Gastrocnemius medialis (tissue), 4 donors: Measurements from ENCODE around the gene PDE6A.
A peak's percentile ranks its signal among the peaks of the same experiment; 100 is the strongest.

ENCODE experiments used
- POLR2A ChIP-seq, 2 donors: fragments of 450-650 bp; IDR thresholded peaks; one replicate each; pipeline ENCODE4 v1.6.1; 2017; ENCODE audit warnings: antibody characterized with exemption in 2 of 2, mild to moderate bottlenecking in 2 of 2, moderate library complexity in 2 of 2
- TF ChIP-seq, protein P1 (sequence below), 5 experiments: fragments of 450-650 bp in 3 of 5; fragments of 200-600 bp in 2 of 5; sonication (generic) in 2 of 5; IDR thresholded peaks in 4 of 5; conservative IDR thresholded peaks in 1 of 5; 1 replicate in 4 of 5; 2 replicates in 1 of 5; pipeline ENCODE4 v1.5.1; 2016 to 2019; ENCODE audit warnings: antibody characterized with exemption in 5 of 5, mild to moderate bottlenecking in 3 of 5, moderate library complexity in 3 of 5

DNA sequence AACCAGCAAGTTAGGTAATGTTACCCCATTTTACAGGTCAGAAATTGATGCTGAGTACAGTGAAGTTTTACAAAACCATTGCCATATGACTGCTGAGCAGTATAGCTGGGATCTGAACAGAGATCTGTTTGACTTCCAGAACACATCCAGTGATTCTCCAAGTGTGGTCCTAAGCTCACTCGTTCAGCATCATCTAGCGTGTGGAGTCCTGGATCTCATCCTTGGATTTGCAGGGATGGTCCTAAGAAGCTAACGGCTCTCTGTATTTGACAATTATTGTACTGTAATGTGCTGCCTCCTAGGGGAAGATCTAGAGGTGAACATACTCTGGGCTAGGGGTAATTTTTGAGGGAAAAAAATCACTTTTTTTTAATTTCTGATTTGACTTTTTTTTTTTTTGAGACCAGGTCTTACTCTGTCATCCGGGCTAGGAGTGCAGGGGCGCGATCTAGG, 17.4 kb upstream of the PDE6A start:
- TF ChIP-seq, protein P1, sequence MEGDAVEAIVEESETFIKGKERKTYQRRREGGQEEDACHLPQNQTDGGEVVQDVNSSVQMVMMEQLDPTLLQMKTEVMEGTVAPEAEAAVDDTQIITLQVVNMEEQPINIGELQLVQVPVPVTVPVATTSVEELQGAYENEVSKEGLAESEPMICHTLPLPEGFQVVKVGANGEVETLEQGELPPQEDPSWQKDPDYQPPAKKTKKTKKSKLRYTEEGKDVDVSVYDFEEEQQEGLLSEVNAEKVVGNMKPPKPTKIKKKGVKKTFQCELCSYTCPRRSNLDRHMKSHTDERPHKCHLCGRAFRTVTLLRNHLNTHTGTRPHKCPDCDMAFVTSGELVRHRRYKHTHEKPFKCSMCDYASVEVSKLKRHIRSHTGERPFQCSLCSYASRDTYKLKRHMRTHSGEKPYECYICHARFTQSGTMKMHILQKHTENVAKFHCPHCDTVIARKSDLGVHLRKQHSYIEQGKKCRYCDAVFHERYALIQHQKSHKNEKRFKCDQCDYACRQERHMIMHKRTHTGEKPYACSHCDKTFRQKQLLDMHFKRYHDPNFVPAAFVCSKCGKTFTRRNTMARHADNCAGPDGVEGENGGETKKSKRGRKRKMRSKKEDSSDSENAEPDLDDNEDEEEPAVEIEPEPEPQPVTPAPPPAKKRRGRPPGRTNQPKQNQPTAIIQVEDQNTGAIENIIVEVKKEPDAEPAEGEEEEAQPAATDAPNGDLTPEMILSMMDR (IDR thresholded peaks at IDR 0.05 in 4 of 5, conservative IDR thresholded peaks at IDR 0.05 in 1 of 5), result peak in 2 of 5 experiments; percentile 14 to 24
- no peak for TF ChIP-seq POLR2A (IDR thresholded peaks at IDR 0.05)
